ENCODE results near the gene TPO.

Gene TPO

DNA sequence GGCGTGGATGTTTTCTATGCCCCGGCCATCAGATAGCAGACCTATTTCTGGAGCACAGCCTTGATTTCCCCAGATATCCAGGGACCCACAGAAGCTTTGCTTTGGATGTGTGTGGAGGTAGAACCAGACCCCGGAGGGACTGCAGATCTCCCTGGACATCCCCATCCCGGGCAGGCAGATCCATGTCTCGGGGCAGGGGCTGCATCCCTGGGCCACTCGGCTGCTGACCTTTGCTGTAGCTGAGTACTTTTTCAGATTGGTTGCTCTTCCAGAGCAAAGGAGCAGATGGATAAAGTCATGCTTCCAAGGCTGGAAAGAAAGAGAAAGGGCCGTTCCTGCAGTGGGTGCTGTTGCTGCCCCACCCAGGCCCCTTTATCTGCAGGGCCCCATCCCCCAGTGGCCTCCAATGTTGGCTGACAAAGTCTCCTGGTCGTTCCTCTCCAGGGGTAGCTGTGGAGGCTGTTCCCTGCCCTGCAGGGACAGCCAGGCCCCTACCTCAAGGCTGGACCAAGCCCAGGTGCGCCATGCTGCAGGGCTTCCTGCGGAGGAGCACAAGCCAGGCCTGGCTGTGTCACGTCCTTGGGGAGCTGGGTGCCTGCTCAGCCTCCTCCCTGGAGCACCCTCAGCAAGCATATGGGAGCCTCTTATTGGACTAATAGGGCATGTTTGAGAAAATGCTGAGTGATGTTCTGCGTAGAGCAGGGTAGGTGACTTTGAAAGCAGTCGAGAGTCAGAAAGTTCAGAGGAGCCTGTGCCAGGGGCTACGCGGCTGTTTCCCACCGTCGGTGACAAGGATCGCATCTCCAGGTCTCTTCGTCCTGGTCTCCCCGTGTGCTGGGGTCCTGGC is 68.4 kb downstream of the TPO start:
- Histone ChIP-seq H3K36me3 (ENCODE audit: control insufficient read depth in 2 of 2, insufficient read depth in 2 of 2, low read length in 2 of 2) (no peaks in the 10 kb centered on the region), H3K27me3 (ENCODE audit: control insufficient read depth in 2 of 2, insufficient read depth in 2 of 2, low read length in 2 of 2) (no peaks in the 10 kb centered on the region), H3K9me3 (ENCODE audit: control insufficient read depth in 2 of 2, low read length in 2 of 2) (no peaks in the 10 kb centered on the region), H3K27ac (ENCODE audit: low read depth in 2 of 2, low read length in 2 of 2) (no peak overlapping the region), H3K4me3 (ENCODE audit: low read length in 2 of 2) (no peak overlapping the region), H3K9ac (ENCODE audit: low read depth in 1 of 2, low read length in 2 of 2) (no peak overlapping the region), H3K4me1 (ENCODE audit: control insufficient read depth in 2 of 2, insufficient read depth in 2 of 2, low read length in 2 of 2) (no peaks in the 10 kb centered on the region)

GRCh38 chr2:1482253-1482675 is 69.0 kb downstream of the TPO start:
- Histone ChIP-seq H3K4me3 (ENCODE audit: low read length in 2 of 2) (no peak overlapping the region), H3K9me3 (ENCODE audit: control insufficient read depth in 2 of 2, low read length in 2 of 2) (no peaks in the 10 kb centered on the region), H3K4me1 (ENCODE audit: control insufficient read depth in 2 of 2, insufficient read depth in 2 of 2, low read length in 2 of 2) (no peaks in the 10 kb centered on the region), H3K27ac (ENCODE audit: low read depth in 2 of 2, low read length in 2 of 2) (no peak overlapping the region), H3K36me3 (ENCODE audit: control insufficient read depth in 2 of 2, insufficient read depth in 2 of 2, low read length in 2 of 2) (no peaks in the 10 kb centered on the region), H3K27me3 (ENCODE audit: control insufficient read depth in 2 of 2, insufficient read depth in 2 of 2, low read length in 2 of 2) (no peaks in the 10 kb centered on the region), H3K9ac (ENCODE audit: low read depth in 1 of 2, low read length in 2 of 2) (no peak overlapping the region)

DNA sequence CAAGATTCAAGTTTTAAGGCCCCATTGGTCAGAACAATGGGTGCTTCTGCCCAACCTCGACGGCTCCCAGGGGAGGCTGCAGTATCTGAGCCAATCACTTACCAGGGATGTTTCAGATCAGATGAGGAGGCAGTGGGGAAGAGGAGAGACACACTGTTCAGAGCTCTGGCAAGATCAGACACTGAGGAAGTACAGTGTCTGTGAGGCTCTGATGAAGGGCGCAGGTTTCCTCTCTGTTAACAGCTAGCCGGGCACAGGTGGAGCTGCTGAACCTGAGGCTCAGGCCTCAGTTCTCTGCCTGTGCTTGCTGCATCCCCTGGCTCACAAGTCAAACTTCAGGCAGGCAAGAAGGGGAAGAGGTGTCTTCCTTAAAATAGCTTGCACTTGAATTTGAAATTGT is 69.7 kb downstream of the TPO start:
- H3K4me1 ChIP-seq (ENCODE audit: control insufficient read depth in 2 of 2, insufficient read depth in 2 of 2, low read length in 2 of 2): no peaks in the 10 kb centered on the region
- H3K4me3 ChIP-seq (ENCODE audit: low read length in 2 of 2): no peak overlapping the region
- no peak overlapping the region for H3K27ac ChIP-seq (ENCODE audit: low read depth in 2 of 2, low read length in 2 of 2)
- H3K27me3 ChIP-seq (ENCODE audit: control insufficient read depth in 2 of 2, insufficient read depth in 2 of 2, low read length in 2 of 2): no peaks in the 10 kb centered on the region
- no peaks in the 10 kb centered on the region for H3K9me3 ChIP-seq (ENCODE audit: control insufficient read depth in 2 of 2, low read length in 2 of 2)
- no peaks in the 10 kb centered on the region for H3K36me3 ChIP-seq (ENCODE audit: control insufficient read depth in 2 of 2, insufficient read depth in 2 of 2, low read length in 2 of 2)
- no peak overlapping the region for H3K9ac ChIP-seq (ENCODE audit: low read depth in 1 of 2, low read length in 2 of 2)

- no peaks in the 10 kb centered on the region for H3K27me3 ChIP-seq (ENCODE audit: control insufficient read depth in 2 of 2, insufficient read depth in 2 of 2, low read length in 2 of 2)
- no peak overlapping the region for H3K4me3 ChIP-seq (ENCODE audit: low read length in 2 of 2)
These were observed 70.3 kb downstream of the TPO start for GRCh38 chr2:1483551-1483950.

GRCh38 chr2:1484131-1484884 is 71.0 kb downstream of the TPO start:
- Histone ChIP-seq H3K27ac (ENCODE audit: low read depth in 2 of 2, low read length in 2 of 2) (no peak overlapping the region), H3K4me1 (ENCODE audit: control insufficient read depth in 2 of 2, insufficient read depth in 2 of 2, low read length in 2 of 2) (no peaks in the 10 kb centered on the region), H3K27me3 (ENCODE audit: control insufficient read depth in 2 of 2, insufficient read depth in 2 of 2, low read length in 2 of 2) (no peaks in the 10 kb centered on the region), H3K36me3 (ENCODE audit: control insufficient read depth in 2 of 2, insufficient read depth in 2 of 2, low read length in 2 of 2) (no peaks in the 10 kb centered on the region), H3K9ac (ENCODE audit: low read depth in 1 of 2, low read length in 2 of 2) (no peak overlapping the region), H3K4me3 (ENCODE audit: low read length in 2 of 2) (no peak overlapping the region), H3K9me3 (ENCODE audit: control insufficient read depth in 2 of 2, low read length in 2 of 2) (no peaks in the 10 kb centered on the region)

More at GRCh38 chr2:1483551-1483950, 70.3 kb downstream of the TPO start:
- Histone ChIP-seq H3K9ac (ENCODE audit: low read depth in 1 of 2, low read length in 2 of 2) (no peak overlapping the region), H3K27ac (ENCODE audit: low read depth in 2 of 2, low read length in 2 of 2) (no peak overlapping the region), H3K4me1 (ENCODE audit: control insufficient read depth in 2 of 2, insufficient read depth in 2 of 2, low read length in 2 of 2) (no peaks in the 10 kb centered on the region), H3K36me3 (ENCODE audit: control insufficient read depth in 2 of 2, insufficient read depth in 2 of 2, low read length in 2 of 2) (no peaks in the 10 kb centered on the region), H3K9me3 (ENCODE audit: control insufficient read depth in 2 of 2, low read length in 2 of 2) (no peaks in the 10 kb centered on the region)

GRCh38 chr2:1486670-1487069 is 73.4 kb downstream of the TPO start:
- Histone ChIP-seq H3K27me3 (ENCODE audit: control insufficient read depth in 2 of 2, insufficient read depth in 2 of 2, low read length in 2 of 2) (no peaks in the 10 kb centered on the region), H3K9ac (ENCODE audit: low read depth in 1 of 2, low read length in 2 of 2) (no peak overlapping the region), H3K36me3 (ENCODE audit: control insufficient read depth in 2 of 2, insufficient read depth in 2 of 2, low read length in 2 of 2) (no peaks in the 10 kb centered on the region), H3K9me3 (ENCODE audit: control insufficient read depth in 2 of 2, low read length in 2 of 2) (no peaks in the 10 kb centered on the region), H3K27ac (ENCODE audit: low read depth in 2 of 2, low read length in 2 of 2) (no peak overlapping the region), H3K4me1 (ENCODE audit: control insufficient read depth in 2 of 2, insufficient read depth in 2 of 2, low read length in 2 of 2) (no peaks in the 10 kb centered on the region), H3K4me3 (ENCODE audit: low read length in 2 of 2) (no peak overlapping the region)

DNA sequence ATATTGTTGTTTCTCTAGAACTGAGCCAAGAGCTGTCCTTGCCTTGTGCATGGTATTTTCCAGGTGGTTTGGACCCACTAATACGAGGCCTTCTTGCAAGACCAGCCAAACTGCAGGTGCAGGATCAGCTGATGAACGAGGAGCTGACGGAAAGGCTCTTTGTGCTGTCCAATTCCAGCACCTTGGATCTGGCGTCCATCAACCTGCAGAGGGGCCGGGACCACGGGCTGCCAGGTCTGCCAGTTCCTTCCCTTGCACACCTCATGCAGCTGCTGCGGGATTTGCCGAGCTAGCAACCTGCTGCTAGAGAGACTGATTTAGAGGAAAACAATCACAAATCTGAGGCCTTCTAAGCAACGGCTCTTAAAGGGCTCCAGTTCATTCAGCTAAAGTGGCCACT is 74.5 kb downstream of the TPO start:
- H3K27me3 ChIP-seq (ENCODE audit: control insufficient read depth in 2 of 2, insufficient read depth in 2 of 2, low read length in 2 of 2): no peaks in the 10 kb centered on the region
- H3K4me1 ChIP-seq (ENCODE audit: control insufficient read depth in 2 of 2, insufficient read depth in 2 of 2, low read length in 2 of 2): no peaks in the 10 kb centered on the region
- H3K4me3 ChIP-seq (ENCODE audit: low read length in 2 of 2): no peak overlapping the region
- H3K9ac ChIP-seq (ENCODE audit: low read depth in 1 of 2, low read length in 2 of 2): no peak overlapping the region
- no peak overlapping the region for H3K27ac ChIP-seq (ENCODE audit: low read depth in 2 of 2, low read length in 2 of 2)
- no peaks in the 10 kb centered on the region for H3K9me3 ChIP-seq (ENCODE audit: control insufficient read depth in 2 of 2, low read length in 2 of 2)
- H3K36me3 ChIP-seq (ENCODE audit: control insufficient read depth in 2 of 2, insufficient read depth in 2 of 2, low read length in 2 of 2): no peaks in the 10 kb centered on the region

GRCh38 chr2:1488181-1488671 is 75.0 kb downstream of the TPO start:
- Histone ChIP-seq H3K36me3 (ENCODE audit: control insufficient read depth in 2 of 2, insufficient read depth in 2 of 2, low read length in 2 of 2) (no peaks in the 10 kb centered on the region), H3K4me1 (ENCODE audit: control insufficient read depth in 2 of 2, insufficient read depth in 2 of 2, low read length in 2 of 2) (no peaks in the 10 kb centered on the region), H3K9ac (ENCODE audit: low read depth in 1 of 2, low read length in 2 of 2) (no peak overlapping the region), H3K9me3 (ENCODE audit: control insufficient read depth in 2 of 2, low read length in 2 of 2) (no peaks in the 10 kb centered on the region), H3K27me3 (ENCODE audit: control insufficient read depth in 2 of 2, insufficient read depth in 2 of 2, low read length in 2 of 2) (no peaks in the 10 kb centered on the region), H3K27ac (ENCODE audit: low read depth in 2 of 2, low read length in 2 of 2) (no peak overlapping the region), H3K4me3 (ENCODE audit: low read length in 2 of 2) (no peak overlapping the region)

DNA sequence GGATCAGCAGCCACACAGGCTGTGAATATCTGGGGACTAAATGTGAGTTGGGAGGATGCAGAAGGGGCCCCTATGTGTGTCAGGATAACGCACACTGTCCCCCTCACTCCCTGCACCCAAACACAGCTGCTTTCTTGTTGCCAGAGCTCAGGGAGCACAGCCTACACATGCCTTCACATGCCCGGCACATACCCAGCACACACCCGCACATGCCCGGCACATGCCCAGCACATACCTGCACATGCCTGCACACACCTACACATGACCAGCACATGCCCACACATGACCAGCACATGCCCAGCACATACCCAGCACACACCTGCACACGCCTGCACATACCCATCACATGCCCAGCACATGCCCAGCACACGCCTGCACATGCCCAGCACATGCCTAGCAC is 75.6 kb downstream of the TPO start:
- Histone ChIP-seq H3K27ac (ENCODE audit: low read depth in 2 of 2, low read length in 2 of 2) (no peak overlapping the region), H3K27me3 (ENCODE audit: control insufficient read depth in 2 of 2, insufficient read depth in 2 of 2, low read length in 2 of 2) (no peaks in the 10 kb centered on the region), H3K9ac (ENCODE audit: low read depth in 1 of 2, low read length in 2 of 2) (no peak overlapping the region), H3K4me3 (ENCODE audit: low read length in 2 of 2) (no peak overlapping the region), H3K36me3 (ENCODE audit: control insufficient read depth in 2 of 2, insufficient read depth in 2 of 2, low read length in 2 of 2) (no peaks in the 10 kb centered on the region), H3K9me3 (ENCODE audit: control insufficient read depth in 2 of 2, low read length in 2 of 2) (no peaks in the 10 kb centered on the region), H3K4me1 (ENCODE audit: control insufficient read depth in 2 of 2, insufficient read depth in 2 of 2, low read length in 2 of 2) (peaks cover 0 to 2% of the 10 kb centered on the region in 2 donors)

DNA sequence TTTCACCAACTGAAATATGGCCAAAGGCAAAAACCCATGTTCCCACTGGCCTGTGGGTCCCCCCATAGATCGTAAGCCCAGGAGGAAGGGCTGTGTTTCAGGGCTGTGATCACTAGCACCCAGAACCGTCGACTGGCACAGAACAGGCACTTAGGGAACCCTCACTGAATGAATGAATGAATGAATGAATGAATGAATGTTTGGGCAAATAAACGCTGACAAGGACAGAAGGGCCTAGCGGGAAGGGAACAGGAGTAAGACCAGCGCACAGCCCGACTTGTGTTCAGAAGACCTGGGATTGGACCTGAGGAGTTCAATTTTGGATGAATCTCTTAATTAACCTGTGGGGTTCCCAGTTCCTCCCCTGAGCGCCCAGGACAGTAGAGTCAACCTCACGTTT is 76.2 kb downstream of the TPO start:
- H3K27me3 ChIP-seq (ENCODE audit: control insufficient read depth in 2 of 2, insufficient read depth in 2 of 2, low read length in 2 of 2): no peaks in the 10 kb centered on the region
- H3K4me1 ChIP-seq (ENCODE audit: control insufficient read depth in 2 of 2, insufficient read depth in 2 of 2, low read length in 2 of 2): peaks cover 0 to 5% of the 10 kb centered on the region in 2 donors
- no peaks in the 10 kb centered on the region for H3K36me3 ChIP-seq (ENCODE audit: control insufficient read depth in 2 of 2, insufficient read depth in 2 of 2, low read length in 2 of 2)
- H3K9ac ChIP-seq (ENCODE audit: low read depth in 1 of 2, low read length in 2 of 2): no peak overlapping the region
- no peak overlapping the region for H3K4me3 ChIP-seq (ENCODE audit: low read length in 2 of 2)
- H3K27ac ChIP-seq (ENCODE audit: low read depth in 2 of 2, low read length in 2 of 2): no peak overlapping the region
- H3K9me3 ChIP-seq (ENCODE audit: control insufficient read depth in 2 of 2, low read length in 2 of 2): no peaks in the 10 kb centered on the region

Data from mucosa of rectum (tissue), 2 donors.